HepG2 (cell line): Measurements from ENCODE around the gene FGFR3. TPM values are rescaled to one million over a fixed set of nuclear protein-coding genes. Genes with fewer than 3 reads are reported as not detected.
A peak's percentile ranks its signal among the peaks of the same experiment; 100 is the strongest.

Experiments used
- ATAC-seq: fragments of 200-7000 bp; cut with Tn5 transposase; 3 replicates; pipeline ENCODE4 v1.9.1; 2020; ENCODE audit warnings: mild to moderate bottlenecking, moderate library complexity
- BruUV-seq: library from RNA; stranded (reverse); fragments of 400-500 nt; replicated peaks from 2 replicates; lab custom pipeline; 2021; lab: Mats Ljungman, UMichigan
- CTCF ChIA-PET: fragments of 300-600 bp; formaldehyde crosslinking; extraction: SDS; loops from one replicate; lab custom pipeline; 2021; ENCODE audit warnings: low total read pairs, inconsistent platforms, low intra/inter-chr PET ratio; lab: Yijun Ruan, JAX
- POLR2A ChIA-PET: fragments of 350-600 bp; sonication (Branson Sonifier 250); formaldehyde crosslinking; loops from one replicate; lab custom pipeline; 2020; ENCODE audit warnings: antibody characterized with exemption, inconsistent platforms; lab: Yijun Ruan, JAX
- DNase-seq: peaks from one replicate; pipeline ENCODE4 v3.0.0-alpha.2; 2015; ENCODE audit warnings: low spot score
- FAIRE-seq: peaks from 3 replicates; lab custom pipeline; 2011; peaks lifted over from hg19 to GRCh38; lab: Jason Lieb, UNC
- H2AFZ ChIP-seq: one replicate; pipeline ENCODE4 v1.6.1; 2011; ENCODE audit warnings: low read length, inconsistent platforms
- H3K27ac ChIP-seq: fragments of 300-600 bp; 3 replicates; pipeline ENCODE4 v1.8.0; 2011; ENCODE audit warnings: mixed run types, mild to moderate bottlenecking, mixed read lengths, low read length, inconsistent platforms; ENCODE audit not compliant: insufficient read depth; ENCODE audit errors: extremely low read length
- H3K27me3 ChIP-seq, 2 experiments: fragments of 200-600 bp in 1 of 2; 2 replicates in 1 of 2; 3 replicates in 1 of 2; pipeline versions ENCODE4 v1.6.0 to v1.8.0; 2011; ENCODE audit warnings: low read length in 2 of 2, mild to moderate bottlenecking in 2 of 2, moderate library complexity in 2 of 2, inconsistent platforms in 1 of 2; ENCODE audit not compliant: insufficient read depth in 2 of 2, control insufficient read depth in 1 of 2
- H3K36me3 ChIP-seq, 2 experiments: fragments of 200-600 bp in 1 of 2; replicated peaks in 1 of 2; 2 replicates in 1 of 2; 3 replicates in 1 of 2; pipeline versions ENCODE4 v1.5.1 to v1.8.0; 2011; ENCODE audit warnings: low read length in 2 of 2, inconsistent platforms in 1 of 2; ENCODE audit not compliant: insufficient read depth in 2 of 2, control insufficient read depth in 1 of 2
- H3K4me1 ChIP-seq: 2 replicates; pipeline ENCODE4 v1.5.1; 2012; ENCODE audit warnings: low read length, inconsistent platforms; ENCODE audit not compliant: insufficient read depth
- H3K4me2 ChIP-seq: 2 replicates; pipeline ENCODE4 v1.6.0; 2011; ENCODE audit warnings: low read depth, low read length, inconsistent platforms
- H3K4me3 ChIP-seq, 3 experiments: fragments of 200-600 bp in 1 of 3; sonication (generic), shearing (Covaris generic) in 1 of 3; replicated peaks in 1 of 3; 2 replicates each; pipeline ENCODE4 v1.5.1; 2011 to 2016; ENCODE audit warnings: low read length in 3 of 3, inconsistent platforms in 2 of 3, low read depth in 2 of 3, mild to moderate bottlenecking in 2 of 3, control low read depth in 1 of 3, mixed read lengths in 1 of 3; ENCODE audit not compliant: insufficient read depth in 1 of 3
- H3K79me2 ChIP-seq: one replicate; pipeline ENCODE4 v1.6.1; 2011; ENCODE audit warnings: low read length, inconsistent platforms; ENCODE audit not compliant: insufficient read depth
- H3K9ac ChIP-seq: 2 replicates; pipeline ENCODE4 v1.6.0; 2011; ENCODE audit warnings: mild to moderate bottlenecking, low read depth, low read length, inconsistent platforms; ENCODE audit not compliant: insufficient read depth
- H3K9me3 ChIP-seq: 2 replicates; pipeline ENCODE4 v1.5.1; 2012; ENCODE audit warnings: mild to moderate bottlenecking, low read length
- H4K20me1 ChIP-seq: 2 replicates; pipeline ENCODE4 v1.6.0; 2011; ENCODE audit warnings: inconsistent platforms, mild to moderate bottlenecking, low read length, moderate library complexity; ENCODE audit not compliant: insufficient read depth
- AGO2 ChIP-seq: fragments of 200-400 bp; formaldehyde crosslinking; optimal IDR thresholded peaks from 2 replicates; pipeline ENCODE3; 2017; ENCODE audit warnings: mild to moderate bottlenecking, low read depth, low read length, moderate library complexity
- EHMT2 ChIP-seq: fragments of 200-600 bp; sonication (generic); IDR thresholded peaks from 2 replicates; pipeline ENCODE4 v1.7.0; 2017; ENCODE audit warnings: antibody characterized with exemption, low read depth, low read length, borderline replicate concordance
- RBFOX2 ChIP-seq: fragments of 200-400 bp; formaldehyde crosslinking; IDR thresholded peaks from 2 replicates; pipeline ENCODE4 v1.6.1; 2017; ENCODE audit warnings: low read depth, mild to moderate bottlenecking, low read length
- THAP11 ChIP-seq: IDR thresholded peaks from 2 replicates; pipeline ENCODE4 v1.6.1; 2016; ENCODE audit warnings: missing biosample characterization, missing genetic modification reagents
- ZNF232 ChIP-seq: sonication (generic); formaldehyde crosslinking; IDR thresholded peaks from 2 replicates; pipeline ENCODE4 v1.4.0; 2020; ENCODE audit warnings: missing genetic modification reagents, borderline replicate concordance
- ZNF317 ChIP-seq: sonication (generic); formaldehyde crosslinking; IDR thresholded peaks from 2 replicates; pipeline ENCODE4 v1.5.0; 2020; ENCODE audit warnings: mild to moderate bottlenecking, missing genetic modification reagents
- ZNF746 ChIP-seq: sonication (generic); formaldehyde crosslinking; IDR thresholded peaks from 2 replicates; pipeline ENCODE4 v1.8.0; 2022; ENCODE audit warnings: mild to moderate bottlenecking, missing genetic modification reagents
- WGBS: methylation state at CpG from one replicate; pipeline ENCODE4 v1.1.6; 2017; ENCODE audit warnings: low lambda C conversion rate; 5-methylcytosine and 5-hydroxymethylcytosine counted together
- in situ Hi-C: cut with HindIII; loops from 2 replicates; pipeline ENCODE4 v1.10.0; 2017; ENCODE audit warnings: low pct_unique_long_range_greater_than_20kb; ENCODE audit not compliant: extremely low pct_ligation_motif_present
- intact Hi-C: fragments of 100-400 bp; cut with micrococcal nuclease; formaldehyde crosslinking; loops from one replicate; pipeline ENCODE4 v1.10.0; 2022; ENCODE audit not compliant: unreplicated experiment
- polyA plus RNA-seq, 8 experiments: library from polyadenylated mRNA; depleted of rRNA in 3 of 8; stranded (reverse) in 7 of 8; unstranded in 1 of 8; fragments of >200 nt; fragmentation: Illumina TruSeq in 4 of 8; extraction: Trizol in 4 of 8; gene quantifications; 2 replicates each; pipeline versions ENCODE4 v1.2.1 to v1.2.3, GENCODE V29; 2011 to 2016; ENCODE audit warnings: low read depth in 4 of 8, missing spikeins in 1 of 8, mixed read lengths in 1 of 8; ENCODE audit not compliant: insufficient read depth in 1 of 8
- total RNA-seq, 5 experiments: library from RNA; depleted of rRNA; stranded (reverse); fragments of >200 nt; fragmentation: Illumina TruSeq; extraction: Trizol; gene quantifications; 2 replicates each; pipeline ENCODE4 v1.2.3, GENCODE V29; 2016; ENCODE audit warnings: low read depth in 1 of 5
- TF ChIP-seq, protein P1 (sequence below): sonication (generic); formaldehyde crosslinking; IDR thresholded peaks from 2 replicates; pipeline ENCODE4 v1.4.0; 2020; ENCODE audit warnings: mild to moderate bottlenecking, missing genetic modification reagents
- TF ChIP-seq, protein P2 (sequence below): IDR thresholded peaks from 2 replicates; pipeline ENCODE4 v1.6.1; 2016; ENCODE audit warnings: low read depth, missing genetic modification reagents, missing compliant biosample characterization

FGFR3 gene
- total and polyA plus RNA-seq, 2 of the 13 experiments (the other 11 are each of a cell fraction or from before 2014, with no cell fraction given): 103 to 109 TPM

DNA sequence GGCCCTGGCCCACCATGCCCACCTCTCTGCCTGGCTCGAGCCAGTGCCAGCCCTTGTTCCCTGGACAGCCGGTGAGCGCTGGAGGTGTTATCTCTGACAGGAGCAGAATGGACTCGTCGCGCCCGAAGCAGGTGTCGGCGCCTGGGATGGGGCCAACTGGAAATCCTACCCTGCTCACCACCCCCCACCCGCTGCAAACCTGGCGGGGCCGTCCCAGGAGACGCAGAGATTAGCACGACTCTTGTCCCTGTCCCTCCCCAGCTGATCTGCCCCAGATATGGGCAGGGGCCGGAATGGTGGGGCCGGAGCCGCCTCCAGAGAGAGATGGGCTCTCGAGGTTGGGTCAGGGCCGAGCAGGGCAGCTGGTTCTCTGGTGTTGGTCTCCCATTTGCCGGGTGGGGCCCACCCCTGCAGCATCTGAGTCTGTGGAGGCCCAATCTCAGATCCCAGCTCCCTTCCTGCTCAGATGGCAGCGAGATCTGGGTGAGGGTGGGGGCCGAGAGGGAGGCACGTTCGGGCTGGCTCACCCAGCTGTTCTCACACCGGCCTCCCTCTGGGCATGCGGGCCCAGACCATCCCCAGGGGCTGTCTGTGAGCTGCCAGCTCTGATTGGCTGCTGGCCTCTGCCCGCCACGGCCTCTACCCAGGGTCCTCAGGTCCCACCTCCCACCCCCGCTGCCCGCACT, 20.1 kb upstream of the FGFR3 start (continued):
- TF ChIP-seq, protein P1, sequence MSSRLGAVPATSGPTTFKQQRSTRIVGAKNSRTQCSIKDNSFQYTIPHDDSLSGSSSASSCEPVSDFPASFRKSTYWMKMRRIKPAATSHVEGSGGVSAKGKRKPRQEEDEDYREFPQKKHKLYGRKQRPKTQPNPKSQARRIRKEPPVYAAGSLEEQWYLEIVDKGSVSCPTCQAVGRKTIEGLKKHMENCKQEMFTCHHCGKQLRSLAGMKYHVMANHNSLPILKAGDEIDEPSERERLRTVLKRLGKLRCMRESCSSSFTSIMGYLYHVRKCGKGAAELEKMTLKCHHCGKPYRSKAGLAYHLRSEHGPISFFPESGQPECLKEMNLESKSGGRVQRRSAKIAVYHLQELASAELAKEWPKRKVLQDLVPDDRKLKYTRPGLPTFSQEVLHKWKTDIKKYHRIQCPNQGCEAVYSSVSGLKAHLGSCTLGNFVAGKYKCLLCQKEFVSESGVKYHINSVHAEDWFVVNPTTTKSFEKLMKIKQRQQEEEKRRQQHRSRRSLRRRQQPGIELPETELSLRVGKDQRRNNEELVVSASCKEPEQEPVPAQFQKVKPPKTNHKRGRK (CRISPR knock-in tag): no peak
- TF ChIP-seq EHMT2 (no peak), ZNF317 (CRISPR knock-in tag) (no peak)

DNA sequence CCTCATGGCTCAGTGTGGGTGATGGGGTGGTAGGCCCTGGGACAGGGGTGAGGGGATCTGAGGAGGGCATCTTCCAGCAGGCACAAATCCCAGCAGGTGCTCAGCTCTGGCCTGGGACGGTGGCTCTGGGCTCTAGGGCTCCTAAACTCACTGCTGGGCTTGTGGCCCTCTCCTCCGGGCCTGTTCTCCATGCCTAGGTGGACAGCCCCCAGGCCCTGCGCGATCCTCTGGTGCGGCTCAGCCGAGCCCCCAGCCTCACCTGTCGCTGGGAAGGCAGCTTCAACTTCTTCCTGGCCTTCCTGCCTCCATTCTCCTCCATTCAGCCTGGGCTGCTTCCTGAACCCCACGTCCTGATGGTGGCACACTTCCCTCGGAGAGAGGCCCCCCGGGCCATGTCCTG, 19.3 kb upstream of the FGFR3 start:
- ChIA-PET CTCF (no interaction called here), POLR2A (interaction anchor here (2.6 to 34.3 kb wide), 2 partner anchors 15 to 34 kb away, joined by 7 to 1258 read pairs; partner anchors contain the start of gene FGFR3)
- FAIRE-seq (no peak), DNase-seq (no peak), ATAC-seq (no peak)
- no peak overlapping the region for H2AFZ ChIP-seq
- H4K20me1 ChIP-seq: no peaks in the 10 kb centered on the region
- peaks cover 7% of the 10 kb centered on the region for H3K79me2 ChIP-seq
- H3K9me3 ChIP-seq: no peaks in the 10 kb centered on the region
- H3K9ac ChIP-seq: no peak overlapping the region
- H3K36me3 ChIP-seq: no peaks in the 10 kb centered on the region
- no peak overlapping the region for H3K27ac ChIP-seq
- WGBS: 87% methylated on average over 10 of the region's 10 CpGs
- H3K4me1 ChIP-seq: peaks cover 99% of the 10 kb centered on the region
- no TSS peak for BruUV-seq
- intact Hi-C loops: no loop called here
- no peaks in the 10 kb centered on the region for H3K27me3 ChIP-seq
- in situ Hi-C loops: no loop called here
- H3K4me2 ChIP-seq: no peak overlapping the region
- H3K4me3 ChIP-seq: no peak overlapping the region
- TF ChIP-seq RBFOX2: 0 out of 2 replicates have a peak, but pooled peaks have one; percentile 4
- TF ChIP-seq ZNF746 (CRISPR knock-in tag): no peak
- peak; percentile 64 for TF ChIP-seq AGO2
- no peak for TF ChIP-seq ZNF232 (CRISPR knock-in tag)
- TF ChIP-seq THAP11 (CRISPR knock-in tag): no peak
- TF ChIP-seq, protein P2, sequence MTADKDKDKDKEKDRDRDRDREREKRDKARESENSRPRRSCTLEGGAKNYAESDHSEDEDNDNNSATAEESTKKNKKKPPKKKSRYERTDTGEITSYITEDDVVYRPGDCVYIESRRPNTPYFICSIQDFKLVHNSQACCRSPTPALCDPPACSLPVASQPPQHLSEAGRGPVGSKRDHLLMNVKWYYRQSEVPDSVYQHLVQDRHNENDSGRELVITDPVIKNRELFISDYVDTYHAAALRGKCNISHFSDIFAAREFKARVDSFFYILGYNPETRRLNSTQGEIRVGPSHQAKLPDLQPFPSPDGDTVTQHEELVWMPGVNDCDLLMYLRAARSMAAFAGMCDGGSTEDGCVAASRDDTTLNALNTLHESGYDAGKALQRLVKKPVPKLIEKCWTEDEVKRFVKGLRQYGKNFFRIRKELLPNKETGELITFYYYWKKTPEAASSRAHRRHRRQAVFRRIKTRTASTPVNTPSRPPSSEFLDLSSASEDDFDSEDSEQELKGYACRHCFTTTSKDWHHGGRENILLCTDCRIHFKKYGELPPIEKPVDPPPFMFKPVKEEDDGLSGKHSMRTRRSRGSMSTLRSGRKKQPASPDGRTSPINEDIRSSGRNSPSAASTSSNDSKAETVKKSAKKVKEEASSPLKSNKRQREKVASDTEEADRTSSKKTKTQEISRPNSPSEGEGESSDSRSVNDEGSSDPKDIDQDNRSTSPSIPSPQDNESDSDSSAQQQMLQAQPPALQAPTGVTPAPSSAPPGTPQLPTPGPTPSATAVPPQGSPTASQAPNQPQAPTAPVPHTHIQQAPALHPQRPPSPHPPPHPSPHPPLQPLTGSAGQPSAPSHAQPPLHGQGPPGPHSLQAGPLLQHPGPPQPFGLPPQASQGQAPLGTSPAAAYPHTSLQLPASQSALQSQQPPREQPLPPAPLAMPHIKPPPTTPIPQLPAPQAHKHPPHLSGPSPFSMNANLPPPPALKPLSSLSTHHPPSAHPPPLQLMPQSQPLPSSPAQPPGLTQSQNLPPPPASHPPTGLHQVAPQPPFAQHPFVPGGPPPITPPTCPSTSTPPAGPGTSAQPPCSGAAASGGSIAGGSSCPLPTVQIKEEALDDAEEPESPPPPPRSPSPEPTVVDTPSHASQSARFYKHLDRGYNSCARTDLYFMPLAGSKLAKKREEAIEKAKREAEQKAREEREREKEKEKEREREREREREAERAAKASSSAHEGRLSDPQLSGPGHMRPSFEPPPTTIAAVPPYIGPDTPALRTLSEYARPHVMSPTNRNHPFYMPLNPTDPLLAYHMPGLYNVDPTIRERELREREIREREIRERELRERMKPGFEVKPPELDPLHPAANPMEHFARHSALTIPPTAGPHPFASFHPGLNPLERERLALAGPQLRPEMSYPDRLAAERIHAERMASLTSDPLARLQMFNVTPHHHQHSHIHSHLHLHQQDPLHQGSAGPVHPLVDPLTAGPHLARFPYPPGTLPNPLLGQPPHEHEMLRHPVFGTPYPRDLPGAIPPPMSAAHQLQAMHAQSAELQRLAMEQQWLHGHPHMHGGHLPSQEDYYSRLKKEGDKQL (CRISPR knock-in tag): no peak
